ENCODE measurements around the gene DESI1. TPM values are rescaled to one million over a fixed set of nuclear protein-coding genes. Genes with fewer than 3 reads are reported as not detected.

Gene DESI1
- polyA plus RNA-seq, 1 of the 3 experiments (the other 2 are of a cell fraction): 8.2 TPM

- H3K36me3 ChIP-seq (replicated peaks in 1 of 2; ENCODE audit: control insufficient read depth in 1 of 2, insufficient read depth in 2 of 2, low read length in 1 of 2): peaks cover 0 to 19% of the 10 kb centered on the region in 2 experiments
- H3F3A ChIP-seq (replicated peaks; ENCODE audit: insufficient read depth): no peaks in the 10 kb centered on the region
- H2AFZ ChIP-seq (ENCODE audit: low read depth): no peak overlapping the region
- POLR2A ChIA-PET: no interaction called here
- H3K4me1 ChIP-seq (ENCODE audit: control insufficient read depth in 1 of 2, insufficient read depth in 2 of 2, low read depth in 1 of 2, low read length in 1 of 2): peaks cover 5 to 14% of the 10 kb centered on the region in 2 experiments; a peak in 2 of 4 replicates
- CTCF ChIA-PET: no interaction called here
- H3K79me2 ChIP-seq (ENCODE audit: insufficient read depth): no peaks in the 10 kb centered on the region
- H3K9ac ChIP-seq: no peak overlapping the region
- 100% methylated on average over 3 of the region's 8 CpGs for WGBS (ENCODE audit: low lambda C conversion rate)
- no peaks in the 10 kb centered on the region for H3K9me3 ChIP-seq
- H3K9me2 ChIP-seq: no peaks in the 10 kb centered on the region
- H3K4me3 ChIP-seq (ENCODE audit: low read depth in 2 of 2, low read length in 1 of 2): no peak overlapping the region
- DNase-seq: no peak
- no peaks in the 10 kb centered on the region for H4K20me1 ChIP-seq (ENCODE audit: insufficient read depth)
- TF ChIP-seq CTCF (IDR thresholded peaks at IDR 0.05) (no peak), MAX (IDR thresholded peaks at IDR 0.05; ENCODE audit: low read depth) (no peak), TEAD4 (IDR thresholded peaks at IDR 0.05; ENCODE audit: borderline replicate concordance, insufficient read depth) (no peak), EZH2phosphoT487 (IDR thresholded peaks at IDR 0.05; ENCODE audit: borderline replicate concordance, low read depth) (no peak)
- H3K27ac ChIP-seq (ENCODE audit: low read depth in 2 of 2, low read length in 1 of 2): no peak overlapping the region
- no peak overlapping the region for H3K4me2 ChIP-seq
- H3K27me3 ChIP-seq (ENCODE audit: insufficient read depth): no peaks in the 10 kb centered on the region
These were observed 19.9 kb downstream of the DESI1 start for GRCh38 chr22:41600976-41601375.

GRCh38 chr22:41598891-41599635, 21.8 kb downstream of the DESI1 start:
- Histone ChIP-seq H3F3A (replicated peaks; ENCODE audit: insufficient read depth) (no peaks in the 10 kb centered on the region), H3K4me3 (ENCODE audit: low read depth in 2 of 2, low read length in 1 of 2) (no peak overlapping the region), H3K4me1 (ENCODE audit: control insufficient read depth in 1 of 2, insufficient read depth in 2 of 2, low read depth in 1 of 2, low read length in 1 of 2) (peaks cover 5 to 14% of the 10 kb centered on the region in 2 experiments; a peak in 2 of 4 replicates), H3K9me3 (no peaks in the 10 kb centered on the region), H3K27ac (ENCODE audit: low read depth in 2 of 2, low read length in 1 of 2) (peak overlapping the region in 1 of 2 experiments; percentile 65; a peak in 3 of 4 replicates), H4K20me1 (ENCODE audit: insufficient read depth) (no peaks in the 10 kb centered on the region), H3K9ac (peak overlapping the region; percentile 18; the same call in 1 of the 2 replicates), H3K9me2 (no peaks in the 10 kb centered on the region), H2AFZ (ENCODE audit: low read depth) (no peak overlapping the region), H3K27me3 (ENCODE audit: insufficient read depth) (no peaks in the 10 kb centered on the region), H3K4me2 (no peak overlapping the region), H3K79me2 (ENCODE audit: insufficient read depth) (no peaks in the 10 kb centered on the region), H3K36me3 (replicated peaks in 1 of 2; ENCODE audit: control insufficient read depth in 1 of 2, insufficient read depth in 2 of 2, low read length in 1 of 2) (peaks cover 0 to 11% of the 10 kb centered on the region in 2 experiments)
- ChIA-PET CTCF (interaction anchor here (0.5 to 3.0 kb wide), 7 partner anchors 14 to 314 kb away, joined by 3 to 35 read pairs (median 5); partner anchors contain the start of gene POLR3H), POLR2A (interaction anchor here (1.3 kb wide), 1 partner anchor 9 kb away, joined by 3 read pairs; the partner anchor contains the start of gene PMM1)
- WGBS (ENCODE audit: low lambda C conversion rate): 91% methylated on average over 7 of the region's 8 CpGs
- DNase-seq: no peak
- TF ChIP-seq NFIC (IDR thresholded peaks at IDR 0.05; ENCODE audit: borderline replicate concordance): no peak
- TF ChIP-seq IRF3 (IDR thresholded peaks at IDR 0.05; ENCODE audit: low read depth, low read length): no peak
- TF ChIP-seq TEAD4 (IDR thresholded peaks at IDR 0.05; ENCODE audit: borderline replicate concordance, insufficient read depth): no peak
- no peak for TF ChIP-seq TAF1 (IDR thresholded peaks at IDR 0.05; ENCODE audit: borderline replicate concordance, low read depth, low read length)
- TF ChIP-seq FOXM1 (IDR thresholded peaks at IDR 0.05; ENCODE audit: low read depth): no peak
- TF ChIP-seq JUND (IDR thresholded peaks at IDR 0.05): no peak
- TF ChIP-seq CTCF (IDR thresholded peaks at IDR 0.05): no peak
- no peak for TF ChIP-seq FOXJ3 (CRISPR knock-in tag; IDR thresholded peaks at IDR 0.05)
- no peak for TF ChIP-seq USF2 (IDR thresholded peaks at IDR 0.05; ENCODE audit: borderline replicate concordance, low read depth, low read length)
- no peak for TF ChIP-seq GABPA (IDR thresholded peaks at IDR 0.05; ENCODE audit: low read depth)
- TF ChIP-seq POLR2AphosphoS5 (IDR thresholded peaks at IDR 0.05; ENCODE audit: low read depth, low read length): no peak
